H1 (cell line): Measurements from ENCODE around the gene TIGIT. TPM values are rescaled to one million over a fixed set of nuclear protein-coding genes. Genes with fewer than 3 reads are reported as not detected.

Experiments
- CTCF ChIA-PET: fragments of 300-600 bp; sonication (Branson Sonifier 250); formaldehyde crosslinking; loops from one replicate; lab custom pipeline; 2021; ENCODE audit not compliant: partially characterized antibody; lab: Charles Lee
- POLR2A ChIA-PET: fragments of 300-600 bp; sonication (Branson Sonifier 250); formaldehyde crosslinking; loops from one replicate; lab custom pipeline; 2021; ENCODE audit warnings: inconsistent platforms; ENCODE audit not compliant: partially characterized antibody; lab: Charles Lee
- DNase-seq, 2 experiments: peaks; one replicate each; pipeline versions ENCODE4 v3.0.0 to v3.0.0-alpha.2; 2010 to 2022; ENCODE audit warnings: low spot score in 2 of 2, low read depth in 1 of 2, mixed read lengths in 1 of 2
- FAIRE-seq: peaks from 2 replicates; lab custom pipeline; 2011; peaks lifted over from hg19 to GRCh38; lab: Jason Lieb, UNC
- H2AFZ ChIP-seq: 2 replicates; pipeline ENCODE4 v1.8.1; 2012; ENCODE audit warnings: low read length, inconsistent platforms
- H2AK5ac ChIP-seq: 2 replicates; pipeline ENCODE4 v1.6.1; 2013; ENCODE audit warnings: low read depth, low read length
- H2BK120ac ChIP-seq: replicated peaks from 2 replicates; pipeline ENCODE3; 2013; ENCODE audit warnings: low read depth, low read length, inconsistent platforms
- H2BK12ac ChIP-seq: 2 replicates; pipeline ENCODE4 v1.6.1; 2013; ENCODE audit warnings: low read depth, low read length
- H2BK15ac ChIP-seq: 2 replicates; pipeline ENCODE4 v1.6.1; 2013; ENCODE audit warnings: low read length
- H2BK20ac ChIP-seq: 2 replicates; pipeline ENCODE4 v1.6.1; 2013; ENCODE audit warnings: low read length
- H2BK5ac ChIP-seq: 2 replicates; pipeline ENCODE4 v1.6.1; 2013; ENCODE audit warnings: low read depth, low read length
- H3K14ac ChIP-seq: 2 replicates; pipeline ENCODE4 v1.6.1; 2013; ENCODE audit warnings: inconsistent platforms; ENCODE audit not compliant: insufficient read length
- H3K18ac ChIP-seq: 2 replicates; pipeline ENCODE4 v1.6.1; 2013; ENCODE audit warnings: low read length; ENCODE audit errors: extremely low read depth
- H3K23ac ChIP-seq: 2 replicates; pipeline ENCODE4 v1.6.1; 2013; ENCODE audit warnings: inconsistent platforms; ENCODE audit not compliant: insufficient read length
- H3K23me2 ChIP-seq: 2 replicates; pipeline ENCODE4 v1.6.1; 2013; ENCODE audit warnings: low read depth, low read length
- H3K27ac ChIP-seq: 2 replicates; pipeline ENCODE4 v1.6.1; 2011; ENCODE audit warnings: low read depth, low read length, inconsistent platforms
- H3K27me3 ChIP-seq, 4 experiments: replicated peaks in 1 of 4; 1 replicate in 1 of 4; 2 replicates in 3 of 4; pipeline versions ENCODE4 v1.6.1 to v1.8.1; 2011 to 2013; ENCODE audit warnings: low read length in 3 of 4, mild to moderate bottlenecking in 3 of 4, inconsistent platforms in 2 of 4, mixed read lengths in 2 of 4, moderate library complexity in 1 of 4; ENCODE audit not compliant: control insufficient read depth in 3 of 4, insufficient read depth in 3 of 4; ENCODE audit errors: extremely low read depth in 1 of 4
- H3K36me3 ChIP-seq, 4 experiments: 2 replicates each; pipeline versions ENCODE4 v1.6.1 to v1.8.1; 2011 to 2013; ENCODE audit warnings: mild to moderate bottlenecking in 4 of 4, low read length in 3 of 4, moderate library complexity in 2 of 4, control low read depth in 1 of 4, inconsistent platforms in 1 of 4; ENCODE audit not compliant: insufficient read depth in 4 of 4, control insufficient read depth in 2 of 4
- H3K4ac ChIP-seq: replicated peaks from 2 replicates; pipeline ENCODE3; 2013; ENCODE audit warnings: low read length, low read depth, mixed read lengths, inconsistent platforms; ENCODE audit not compliant: insufficient read length
- H3K4me1 ChIP-seq, 4 experiments: replicated peaks in 1 of 4; 1 replicate in 1 of 4; 2 replicates in 3 of 4; pipeline versions ENCODE4 v1.6.1 to v1.8.1; 2011 to 2013; ENCODE audit warnings: low read length in 3 of 4, inconsistent platforms in 2 of 4, mixed read lengths in 1 of 4; ENCODE audit not compliant: insufficient read depth in 4 of 4, control insufficient read depth in 3 of 4
- H3K4me2 ChIP-seq, 2 experiments: 2 replicates each; pipeline versions ENCODE4 v1.6.1 to v1.8.1; 2011 to 2013; ENCODE audit warnings: low read depth in 2 of 2, low read length in 2 of 2, control low read depth in 1 of 2, inconsistent platforms in 1 of 2, mild to moderate bottlenecking in 1 of 2; ENCODE audit not compliant: insufficient read depth in 1 of 2
- H3K4me3 ChIP-seq, 4 experiments: fragments of 200-600, 300-600 bp in 1 of 4; sonication (generic), shearing (Covaris generic), sonication (Bioruptor Twin) in 1 of 4; 2 replicates each; pipeline versions ENCODE4 v1.5.1 to v1.8.1; 2011 to 2016; ENCODE audit warnings: low read length in 4 of 4, low read depth in 3 of 4, control low read depth in 2 of 4, inconsistent platforms in 2 of 4, mild to moderate bottlenecking in 2 of 4, mixed read lengths in 1 of 4, moderate library complexity in 1 of 4; ENCODE audit not compliant: insufficient read depth in 2 of 4; ENCODE audit errors: extremely low read depth in 1 of 4
- H3K56ac ChIP-seq: replicated peaks from 2 replicates; pipeline ENCODE3; 2013; ENCODE audit warnings: low read depth, mild to moderate bottlenecking, mixed read lengths, low read length, inconsistent platforms; ENCODE audit not compliant: insufficient read length
- H3K79me1 ChIP-seq: 2 replicates; pipeline ENCODE4 v1.6.1; 2013; ENCODE audit warnings: low read depth, low read length, control low read depth
- H3K79me2 ChIP-seq, 2 experiments: 2 replicates each; pipeline versions ENCODE4 v1.6.1 to v1.8.1; 2012 to 2013; ENCODE audit warnings: low read length in 2 of 2, mild to moderate bottlenecking in 2 of 2, inconsistent platforms in 1 of 2; ENCODE audit not compliant: insufficient read depth in 2 of 2, control insufficient read depth in 1 of 2
- H3K9ac ChIP-seq, 4 experiments: replicated peaks in 1 of 4; 1 replicate in 1 of 4; 2 replicates in 3 of 4; pipeline versions ENCODE4 v1.6.1 to v1.8.1; 2011 to 2013; ENCODE audit warnings: low read depth in 3 of 4, low read length in 3 of 4, control low read depth in 2 of 4, mild to moderate bottlenecking in 2 of 4, moderate library complexity in 2 of 4, inconsistent platforms in 1 of 4; ENCODE audit errors: extremely low read depth in 1 of 4
- H3K9me3 ChIP-seq, 2 experiments: 2 replicates each; pipeline versions ENCODE4 v1.6.1 to v1.8.1; 2012 to 2013; ENCODE audit warnings: mild to moderate bottlenecking in 2 of 2, moderate library complexity in 2 of 2, control low read depth in 1 of 2, inconsistent platforms in 1 of 2, low read depth in 1 of 2, low read length in 1 of 2, mixed read lengths in 1 of 2; ENCODE audit not compliant: insufficient read depth in 2 of 2
- H4K20me1 ChIP-seq, 2 experiments: replicated peaks in 1 of 2; 2 replicates each; pipeline versions ENCODE3 to v1.8.1; 2011 to 2013; ENCODE audit warnings: inconsistent platforms in 2 of 2, low read length in 2 of 2, mild to moderate bottlenecking in 1 of 2; ENCODE audit not compliant: insufficient read depth in 2 of 2, control insufficient read depth in 1 of 2
- H4K5ac ChIP-seq: 2 replicates; pipeline ENCODE4 v1.6.1; 2013; ENCODE audit warnings: low read length, low read depth, mixed read lengths, inconsistent platforms; ENCODE audit not compliant: insufficient read length
- H4K8ac ChIP-seq: 2 replicates; pipeline ENCODE4 v1.8.0; 2013; ENCODE audit warnings: mild to moderate bottlenecking, moderate library complexity, low read length, inconsistent platforms; ENCODE audit not compliant: insufficient read depth; ENCODE audit errors: extremely low read depth
- H4K91ac ChIP-seq: replicated peaks from 2 replicates; pipeline ENCODE3; 2013; ENCODE audit warnings: low read length, mixed read lengths, inconsistent platforms; ENCODE audit not compliant: insufficient read length
- CBX8 ChIP-seq: fragments of 300-800, 300-1000 bp; sonication (generic); IDR thresholded peaks from 2 replicates; pipeline ENCODE4 v1.7.1; 2016; ENCODE audit warnings: low read depth, low read length, borderline replicate concordance
- GABPA ChIP-seq: IDR thresholded peaks from 2 replicates; pipeline ENCODE4 v1.6.1; 2011; ENCODE audit warnings: mild to moderate bottlenecking, low read length, moderate library complexity, borderline replicate concordance; ENCODE audit not compliant: insufficient read depth
- SUZ12 ChIP-seq: fragments of 200-600 bp; sonication (generic); IDR thresholded peaks from 2 replicates; pipeline ENCODE4 v1.6.1; 2012; ENCODE audit warnings: mild to moderate bottlenecking, inconsistent platforms, low read length, moderate library complexity, mixed read lengths
- WGBS, 2 experiments: shearing (Covaris generic) in 1 of 2; methylation state at CpG; one replicate each; pipeline versions ENCODE4 v1.1.6 to v1.1.7; 2013 to 2015; ENCODE audit warnings: low lambda C conversion rate in 2 of 2, mixed read lengths in 2 of 2, inconsistent platforms in 1 of 2, low coverage in 1 of 2, missing lambda C conversion rate in 1 of 2; ENCODE audit not compliant: insufficient replicate concordance in 2 of 2, insufficient coverage in 1 of 2, insufficient read length in 1 of 2; ENCODE audit errors: extremely low coverage in 1 of 2, missing lambda C conversion rate in 1 of 2; 5-methylcytosine and 5-hydroxymethylcytosine counted together
- polyA plus RNA-seq, 7 experiments: library from polyadenylated mRNA; depleted of rRNA in 3 of 7; stranded (reverse) in 5 of 7; unstranded in 2 of 7; fragments of >200 nt in 5 of 7; fragments of 200-250 nt in 2 of 7; gene quantifications; 1 replicate in 5 of 7; 2 replicates in 1 of 7; 4 replicates in 1 of 7; pipeline versions ENCODE4 v1.2.1 to v1.2.3, GENCODE V29; 2011 to 2013; ENCODE audit warnings: missing spikeins in 2 of 7, mixed read lengths in 2 of 7
- total RNA-seq: library from RNA; stranded (reverse); fragmentation: NEBNext Ultra II Directional; extraction: Animal tissue kit (Norgen Biotek cat#: 25700); gene quantifications from 2 replicates; pipeline ENCODE4 v1.2.1, GENCODE V29; 2021

TIGIT gene
- total and polyA plus RNA-seq, 2 of the 8 experiments (the other 6 are each of a cell fraction or from before 2014, with no cell fraction given), result 0.02 TPM; not detected in 1

GRCh38 chr3:114286266-114286665 is 7.6 kb upstream of the TIGIT start:
- CTCF ChIA-PET, result interaction anchor here (0.6 to 1.6 kb wide), 3 partner anchors 10 to 77 kb away, joined by 3 to 5 read pairs (median 3); no protein-coding TSS in a partner anchor
- Histone ChIP-seq H3K79me2 (no peaks in the 10 kb centered on the region), H2AFZ (no peak overlapping the region), H4K8ac (no peak overlapping the region), H2BK15ac (no peak overlapping the region), H3K18ac (no peak overlapping the region), H3K27me3 (no peaks in the 10 kb centered on the region), H3K9ac (no peak overlapping the region), H3K36me3 (no peaks in the 10 kb centered on the region), H2BK20ac (no peak overlapping the region), H4K20me1 (no peaks in the 10 kb centered on the region), H3K79me1 (no peaks in the 10 kb centered on the region), H3K56ac (no peak overlapping the region), H3K23ac (no peak overlapping the region), H3K9me3 (no peaks in the 10 kb centered on the region), H2BK12ac (no peak overlapping the region), H3K23me2 (no peaks in the 10 kb centered on the region), H2BK5ac (no peak overlapping the region), H3K4me2 (no peak overlapping the region), H2AK5ac (no peak overlapping the region), H3K4me1 (peaks cover 0 to 3% (median 2%) of the 10 kb centered on the region in 4 experiments; a peak in 2 of 7 replicates), H3K27ac (no peak overlapping the region), H3K4ac (no peak overlapping the region), H4K5ac (no peak overlapping the region), H2BK120ac (no peak overlapping the region), H3K4me3 (no peak overlapping the region), H4K91ac (no peak overlapping the region), H3K14ac (no peak overlapping the region)
- no peak for DNase-seq
- POLR2A ChIA-PET, result no interaction called here
- no peak for FAIRE-seq
- WGBS, 2 experiments, result 91% methylated on average over 2 of the region's 2 CpGs; no CpG with 5 or more reads in 1 of the 2 experiments
- TF ChIP-seq CBX8 (no peak), GABPA (no peak), SUZ12 (no peak)
